Caco-2 (cell line): ENCODE measurements around the gene PHKB. TPM values are rescaled to one million over a fixed set of nuclear protein-coding genes. Genes with fewer than 3 reads are reported as not detected.

Experiments used
- BruUV-seq: library from RNA; stranded (reverse); fragments of 400-500 nt; replicated peaks from 2 replicates; lab custom pipeline; 2021; lab: Mats Ljungman, UMichigan
- CTCF ChIA-PET: fragments of 300-600 bp; sonication (Branson Sonifier 250); formaldehyde crosslinking; loops from one replicate; lab custom pipeline; 2022; ENCODE audit warnings: antibody characterized with exemption; lab: Charles Lee
- POLR2A ChIA-PET: fragments of 300-600 bp; sonication (Branson Sonifier 250); formaldehyde crosslinking; loops from one replicate; lab custom pipeline; 2022; ENCODE audit warnings: antibody characterized with exemption; lab: Charles Lee
- DNase-seq, 2 experiments: peaks; one replicate each; pipeline versions ENCODE4 v3.0.0 to v3.0.0-alpha.2; 2020 to 2022
- H3K27me3 ChIP-seq: replicated peaks from 2 replicates; pipeline ENCODE4 v1.6.0; 2011; ENCODE audit warnings: low read length; ENCODE audit not compliant: control insufficient read depth, insufficient read depth
- H3K36me3 ChIP-seq: 2 replicates; pipeline ENCODE4 v1.5.1; 2011; ENCODE audit warnings: low read length; ENCODE audit not compliant: control insufficient read depth, insufficient read depth
- H3K4me1 ChIP-seq: fragments of 250-450 bp; sonication (Bioruptor Pico); 2 replicates; pipeline ENCODE4 v1.5.1; 2020; ENCODE audit warnings: mild to moderate bottlenecking
- H3K4me3 ChIP-seq: 2 replicates; pipeline ENCODE4 v1.5.1; 2011; ENCODE audit warnings: low read depth, mild to moderate bottlenecking, control low read depth, low read length
- H3K9me3 ChIP-seq: fragments of 250-450 bp; sonication (Bioruptor Pico); 2 replicates; pipeline ENCODE4 v1.5.1; 2020; ENCODE audit warnings: mild to moderate bottlenecking, moderate library complexity
- H3K27ac Mint-ChIP-seq: one replicate; pipeline ENCODE4 v1.8.0; 2022; ENCODE audit warnings: mixed read lengths; ENCODE audit not compliant: unreplicated experiment
- H3K27me3 Mint-ChIP-seq: one replicate; pipeline ENCODE4 v1.8.0; 2022; ENCODE audit warnings: mixed read lengths; ENCODE audit not compliant: insufficient read depth, unreplicated experiment
- H3K36me3 Mint-ChIP-seq: one replicate; pipeline ENCODE4 v1.8.0; 2022; ENCODE audit warnings: mild to moderate bottlenecking, mixed read lengths; ENCODE audit not compliant: insufficient read depth, unreplicated experiment
- H3K4me1 Mint-ChIP-seq: one replicate; pipeline ENCODE4 v1.8.0; 2022; ENCODE audit warnings: low read depth, mixed read lengths; ENCODE audit not compliant: unreplicated experiment
- H3K4me3 Mint-ChIP-seq: one replicate; pipeline ENCODE4 v1.8.0; 2022; ENCODE audit warnings: mild to moderate bottlenecking, moderate library complexity, mixed read lengths; ENCODE audit not compliant: unreplicated experiment
- H3K9me3 Mint-ChIP-seq: one replicate; pipeline ENCODE4 v1.8.0; 2022; ENCODE audit warnings: mixed read lengths; ENCODE audit not compliant: unreplicated experiment
- CTCF ChIP-seq, 2 experiments: fragments of 200-600 bp in 1 of 2; IDR thresholded peaks; 1 replicate in 1 of 2; 2 replicates in 1 of 2; pipeline versions ENCODE4 v1.5.1 to v1.8.0; 2011 to 2022; ENCODE audit warnings: antibody characterized with exemption in 1 of 2, control low read depth in 1 of 2, inconsistent platforms in 1 of 2, low read depth in 1 of 2, low read length in 1 of 2, mild to moderate bottlenecking in 1 of 2, moderate library complexity in 1 of 2; ENCODE audit not compliant: insufficient read depth in 1 of 2, severe bottlenecking in 1 of 2, unreplicated experiment in 1 of 2
- intact Hi-C: fragments of 100-400 bp; cut with micrococcal nuclease; formaldehyde crosslinking; loops from one replicate; pipeline ENCODE4 v1.10.0; 2022; ENCODE audit not compliant: unreplicated experiment
- total RNA-seq: library from RNA; stranded (reverse); gene quantifications from 2 replicates; pipeline ENCODE4 v1.2.3, GENCODE V29; 2022

The PHKB gene
- total RNA-seq, 1 experiment from 2014 or later, result 74.2 TPM

GRCh38 chr16:47727131-47727530 lies 266.0 kb downstream of the PHKB start:
- peaks cover 12% of the 10 kb centered on the region for H3K4me1 Mint-ChIP-seq
- ChIA-PET CTCF (no interaction called here), POLR2A (no interaction called here)
- no peak overlapping the region for H3K4me3 Mint-ChIP-seq
- H3K4me3 ChIP-seq, result no peak overlapping the region
- H3K9me3 ChIP-seq, result no peaks in the 10 kb centered on the region
- H3K36me3 ChIP-seq, result no peaks in the 10 kb centered on the region
- peaks cover 7% of the 10 kb centered on the region for H3K36me3 Mint-ChIP-seq
- no peaks in the 10 kb centered on the region for H3K27me3 ChIP-seq
- BruUV-seq, result no TSS peak
- DNase-seq, result no peak
- intact Hi-C loops, result no loop called here
- H3K4me1 ChIP-seq, result peaks cover 10% of the 10 kb centered on the region
- no peak for TF ChIP-seq CTCF (IDR thresholded peaks at IDR 0.05; ENCODE audit: insufficient read depth in 1 of 2, low read depth in 1 of 2, low read length in 1 of 2, severe bottlenecking in 1 of 2, unreplicated experiment in 1 of 2)
- no peaks in the 10 kb centered on the region for H3K27me3 Mint-ChIP-seq
- H3K27ac Mint-ChIP-seq, result no peak overlapping the region
- no peaks in the 10 kb centered on the region for H3K9me3 Mint-ChIP-seq

GRCh38 chr16:47728205-47728604 lies 267.1 kb downstream of the PHKB start:
- Mint-ChIP-seq H3K4me1 (peaks cover 12% of the 10 kb centered on the region), H3K4me3 (no peak overlapping the region), H3K27me3 (no peaks in the 10 kb centered on the region), H3K36me3 (peaks cover 7% of the 10 kb centered on the region), H3K27ac (no peak overlapping the region), H3K9me3 (no peaks in the 10 kb centered on the region)
- no peaks in the 10 kb centered on the region for H3K9me3 ChIP-seq
- no peak for DNase-seq
- CTCF ChIA-PET, result no interaction called here
- no peak overlapping the region for H3K4me3 ChIP-seq
- no peak for TF ChIP-seq CTCF (IDR thresholded peaks at IDR 0.05; ENCODE audit: insufficient read depth in 1 of 2, low read depth in 1 of 2, low read length in 1 of 2, severe bottlenecking in 1 of 2, unreplicated experiment in 1 of 2)
- POLR2A ChIA-PET, result no interaction called here
- no peaks in the 10 kb centered on the region for H3K36me3 ChIP-seq
- intact Hi-C loops, result no loop called here
- no peaks in the 10 kb centered on the region for H3K27me3 ChIP-seq
- BruUV-seq, result no TSS peak
- peaks cover 10% of the 10 kb centered on the region for H3K4me1 ChIP-seq

GRCh38 chr16:47729701-47730100 lies 268.6 kb downstream of the PHKB start:
- H3K4me3 Mint-ChIP-seq, result no peak overlapping the region
- ChIA-PET POLR2A (no interaction called here), CTCF (no interaction called here)
- Histone ChIP-seq H3K27me3 (no peaks in the 10 kb centered on the region), H3K9me3 (no peaks in the 10 kb centered on the region), H3K4me1 (peaks cover 10% of the 10 kb centered on the region), H3K4me3 (no peak overlapping the region), H3K36me3 (no peaks in the 10 kb centered on the region)
- no TSS peak for BruUV-seq
- H3K27me3 Mint-ChIP-seq, result no peaks in the 10 kb centered on the region
- H3K27ac Mint-ChIP-seq, result no peak overlapping the region
- H3K4me1 Mint-ChIP-seq, result peaks cover 12% of the 10 kb centered on the region
- H3K9me3 Mint-ChIP-seq, result no peaks in the 10 kb centered on the region
- TF ChIP-seq CTCF (IDR thresholded peaks at IDR 0.05; ENCODE audit: insufficient read depth in 1 of 2, low read depth in 1 of 2, low read length in 1 of 2, severe bottlenecking in 1 of 2, unreplicated experiment in 1 of 2), result no peak
- DNase-seq, result no peak
- H3K36me3 Mint-ChIP-seq, result peaks cover 7% of the 10 kb centered on the region
- intact Hi-C loops, result no loop called here
